ENCODE data around the gene EHMT2.

DNA sequence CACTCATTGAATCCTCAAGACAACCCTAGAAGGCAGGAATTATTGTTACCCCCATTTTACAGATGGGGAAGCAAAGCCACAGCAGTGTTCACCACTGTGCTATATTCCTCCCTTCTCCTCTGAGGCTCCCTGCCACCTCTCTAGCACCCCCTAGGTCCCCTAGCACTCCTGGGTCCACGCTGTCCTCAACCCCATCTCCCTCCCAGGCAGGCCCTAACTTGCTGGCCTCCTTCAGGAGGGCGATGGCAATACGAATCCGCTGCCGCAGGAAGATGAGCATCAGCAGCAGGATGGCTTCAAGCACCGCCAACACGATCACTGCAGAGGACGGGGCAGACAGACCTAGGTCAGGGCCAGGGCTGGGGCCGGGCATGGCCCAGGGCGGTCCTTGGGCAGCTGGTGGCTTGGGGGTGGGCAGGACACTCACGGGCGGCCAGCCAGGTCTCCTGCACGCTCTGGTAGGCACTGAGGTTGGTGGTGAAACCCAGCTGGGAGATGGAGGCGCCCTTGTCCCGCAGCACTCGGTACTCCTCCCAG lies 27.0 kb downstream of the EHMT2 start:
- TF ChIP-seq ZNF33A (CRISPR knock-in tag; IDR thresholded peaks at IDR 0.05; ENCODE audit: borderline replicate concordance) (no peak), FOXM1 (CRISPR knock-in tag; IDR thresholded peaks at IDR 0.05) (no peak), FOXA3 (CRISPR knock-in tag; IDR thresholded peaks at IDR 0.05) (no peak), RXRA (CRISPR knock-in tag; IDR thresholded peaks at IDR 0.05) (no peak), FOXA1 (IDR thresholded peaks at IDR 0.05) (no peak), FOXA1 (CRISPR knock-in tag; IDR thresholded peaks at IDR 0.05) (no peak), SAFB2 (CRISPR knock-in tag; IDR thresholded peaks at IDR 0.05; ENCODE audit: borderline replicate concordance, low read depth) (no peak), CBX1 (IDR thresholded peaks at IDR 0.05; ENCODE audit: low read depth) (no peak)

Measured in HepG2 (cell line).